CD4-positive, alpha-beta T cell treated with Interleukin-6 for 4 hours (primary cell): Measurements from ENCODE around the gene WWC2.

ENCODE experiments used
- DNase-seq: peaks from one replicate; pipeline ENCODE4 v3.0.0-alpha.2; 2020; ENCODE audit warnings: mixed read lengths

Gene WWC2

DNA sequence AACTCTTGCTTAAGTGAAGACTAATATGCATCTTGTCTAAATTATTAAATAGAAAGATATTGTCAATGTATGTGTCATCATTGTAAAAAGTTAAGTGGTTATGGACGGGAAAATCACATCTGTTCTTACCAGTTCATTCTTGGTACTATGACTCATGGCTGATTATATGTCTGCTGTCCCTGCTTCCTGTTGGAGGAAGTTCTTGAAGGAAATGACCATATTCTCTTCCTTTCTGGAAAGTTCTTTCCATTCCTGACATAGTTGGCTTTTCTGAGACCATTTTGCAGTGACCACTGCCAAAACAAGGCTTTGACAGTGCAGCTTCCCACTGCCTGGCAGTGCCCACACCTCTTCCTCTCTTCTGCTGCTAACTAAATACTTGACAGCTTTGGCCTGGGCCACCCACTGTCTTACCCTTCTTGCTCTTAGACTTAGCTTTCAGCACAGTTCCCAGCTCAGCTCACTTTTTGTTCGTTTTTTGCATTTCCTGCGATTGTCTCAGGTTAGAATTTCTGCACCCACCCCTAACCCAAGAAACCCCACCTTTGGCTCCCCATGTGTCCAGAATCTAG, 236.4 kb downstream of the WWC2 start:
- no peak for DNase-seq

DNA sequence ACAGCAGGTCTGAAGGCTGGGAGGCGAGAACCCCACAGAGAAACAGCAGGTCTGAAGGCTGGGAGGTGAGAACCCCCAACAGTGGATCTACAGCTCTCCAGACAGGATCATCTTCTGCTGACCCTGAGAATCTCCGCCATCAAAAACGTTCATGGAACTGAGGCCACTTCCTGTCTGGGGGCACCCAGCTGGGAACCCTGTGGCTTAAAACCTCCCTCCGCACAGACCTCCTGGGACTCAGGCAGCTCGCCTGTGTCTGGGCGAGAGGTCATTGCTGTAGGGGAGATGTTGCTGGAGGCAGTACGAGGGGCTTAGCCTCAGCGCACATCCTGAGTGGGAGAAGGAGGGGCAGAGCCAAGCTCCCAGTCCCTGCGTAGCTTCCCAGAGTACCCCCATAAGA, 238.3 kb downstream of the WWC2 start:
- no peak for DNase-seq

DNA sequence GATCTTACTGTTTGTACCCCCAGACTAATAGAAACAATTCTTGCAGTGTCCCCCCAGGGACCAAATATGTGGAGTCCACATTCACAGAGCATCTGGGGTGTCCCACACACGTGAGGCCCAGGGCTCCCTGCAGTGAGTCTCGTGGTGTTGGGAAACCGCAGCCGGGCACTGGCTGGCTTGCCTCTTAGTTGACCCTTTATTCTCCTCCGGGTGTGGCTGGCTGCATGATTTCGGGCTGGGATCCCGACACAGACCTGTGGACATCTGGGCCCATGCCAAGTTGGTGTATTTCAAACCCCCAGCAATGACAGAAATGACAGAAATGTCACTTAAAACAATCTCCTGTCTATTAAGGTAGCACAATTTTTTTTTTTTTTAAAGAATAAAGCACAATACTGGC, 238.8 kb downstream of the WWC2 start:
- no peak for DNase-seq

DNA sequence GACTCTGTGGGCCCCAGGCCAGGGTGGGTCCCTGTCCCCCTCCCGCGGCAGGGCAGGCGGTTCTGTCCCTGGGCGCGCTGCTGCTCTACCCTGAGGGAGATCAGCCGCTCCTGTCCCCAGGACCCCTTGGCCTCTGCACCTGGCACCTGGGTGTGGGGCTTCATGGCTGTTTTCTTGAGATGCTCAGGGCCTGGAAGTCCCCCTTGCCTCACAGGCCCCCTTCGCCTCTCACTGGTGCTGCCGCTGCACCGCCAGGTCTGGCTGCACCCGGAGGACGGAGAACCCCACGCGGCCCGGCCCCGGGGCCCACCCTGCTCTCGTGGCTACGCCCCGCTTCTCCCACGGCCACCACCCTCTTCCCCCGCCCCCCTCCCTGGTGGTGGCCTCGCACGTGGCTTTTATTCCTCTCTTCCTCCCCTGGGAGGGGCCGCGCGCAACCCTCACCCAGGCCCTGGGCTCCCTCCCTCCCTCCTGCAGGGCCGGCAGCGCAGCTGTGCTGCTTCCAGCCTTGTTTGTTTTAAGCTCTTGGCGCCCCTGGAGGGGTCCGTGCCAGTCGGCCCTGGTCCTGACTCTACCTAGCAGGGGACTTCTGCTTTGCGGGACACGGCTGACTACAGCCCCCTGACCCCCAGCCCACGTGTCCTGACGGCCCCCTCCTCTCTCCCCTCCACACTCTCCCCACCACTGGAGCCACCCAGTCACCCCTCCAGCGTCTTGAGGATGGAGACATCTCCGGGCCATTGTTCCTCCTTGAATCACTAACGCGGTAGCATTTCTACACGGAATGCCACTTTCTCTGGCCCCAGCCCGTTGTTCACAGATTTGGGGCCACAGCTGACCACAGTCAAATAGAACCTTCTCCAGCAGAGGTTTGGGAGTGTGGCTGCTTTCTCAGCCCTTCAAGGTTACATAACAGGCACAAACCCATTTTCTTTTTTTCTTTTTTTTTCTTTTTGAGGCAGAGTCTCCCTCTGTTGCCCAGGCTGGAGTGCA, 243.8 kb downstream of the WWC2 start:
- DNase-seq = no peak

DNA sequence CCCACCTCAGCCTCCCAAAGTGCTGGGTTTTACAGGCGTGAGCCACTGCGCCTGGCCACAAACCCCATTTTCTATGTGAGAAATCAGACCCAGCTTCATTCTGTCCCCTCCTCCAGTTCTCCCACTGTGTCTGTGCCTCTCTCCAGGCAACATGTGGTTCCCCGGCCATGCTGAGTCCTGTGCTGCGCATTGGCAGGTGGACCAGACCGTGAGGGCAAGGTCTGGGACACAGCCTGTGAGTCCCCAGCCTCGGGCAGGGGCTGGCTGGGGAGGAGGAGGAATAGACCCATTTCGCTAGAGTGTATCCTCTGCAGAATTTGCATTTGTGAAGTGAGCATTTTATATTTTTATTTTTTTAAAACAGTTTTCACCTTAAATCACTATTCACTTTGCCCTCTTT, 244.7 kb downstream of the WWC2 start:
- DNase-seq = no peak

DNA sequence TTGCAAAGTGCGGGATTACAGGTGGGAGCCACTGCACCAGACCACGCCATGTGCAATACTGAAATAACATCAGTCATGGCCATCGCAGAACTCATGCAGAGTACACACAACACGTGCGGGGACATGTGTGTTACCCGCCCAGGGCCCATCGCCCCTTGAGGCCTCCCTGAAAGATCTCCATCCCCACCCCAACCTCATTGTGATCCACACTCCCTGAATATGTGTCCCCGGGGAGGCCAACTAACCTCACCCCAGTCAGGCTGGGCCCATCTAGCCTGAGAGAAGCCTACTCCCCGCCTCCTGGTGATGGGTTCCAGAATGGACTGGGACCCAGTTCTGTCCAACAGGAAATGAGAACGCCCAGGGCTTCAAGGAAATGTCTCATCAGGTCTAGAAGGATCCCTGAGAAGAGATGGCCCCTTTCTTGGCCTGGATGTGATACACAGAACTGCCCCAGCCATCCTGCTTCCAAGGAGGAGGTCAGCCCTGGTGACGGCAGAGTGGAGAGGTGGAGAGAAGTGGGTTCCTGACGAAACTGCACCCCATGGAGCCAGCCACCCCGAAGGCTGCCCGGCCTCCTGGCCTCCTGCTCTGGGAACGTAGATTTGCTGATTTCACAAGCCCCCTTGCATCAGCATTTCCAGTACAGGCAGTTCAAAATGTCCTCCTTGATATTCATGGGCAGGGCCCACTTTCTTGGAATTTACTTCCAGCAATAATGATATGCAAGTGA, 245.6 kb downstream of the WWC2 start:
- no peak for DNase-seq

DNA sequence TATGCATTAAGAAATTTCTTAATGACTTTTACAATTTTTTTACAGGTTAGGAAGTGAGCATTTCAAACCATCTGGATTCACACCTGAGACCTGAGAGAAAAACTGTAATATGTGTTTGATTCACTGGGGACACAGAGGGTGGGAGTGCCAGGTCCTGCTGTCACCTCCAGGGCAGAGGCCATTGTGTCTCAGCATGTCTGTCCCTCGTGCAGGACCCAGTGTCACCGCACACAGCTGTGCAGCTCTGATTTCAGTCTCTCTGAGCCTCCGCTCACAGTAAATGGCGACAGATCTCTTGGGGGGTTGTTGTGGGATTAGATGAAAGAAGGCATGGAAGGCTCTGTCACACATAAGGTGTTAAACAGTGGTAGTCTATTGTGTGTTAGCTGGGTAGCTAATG, 246.2 kb downstream of the WWC2 start:
- no peak for DNase-seq

DNA sequence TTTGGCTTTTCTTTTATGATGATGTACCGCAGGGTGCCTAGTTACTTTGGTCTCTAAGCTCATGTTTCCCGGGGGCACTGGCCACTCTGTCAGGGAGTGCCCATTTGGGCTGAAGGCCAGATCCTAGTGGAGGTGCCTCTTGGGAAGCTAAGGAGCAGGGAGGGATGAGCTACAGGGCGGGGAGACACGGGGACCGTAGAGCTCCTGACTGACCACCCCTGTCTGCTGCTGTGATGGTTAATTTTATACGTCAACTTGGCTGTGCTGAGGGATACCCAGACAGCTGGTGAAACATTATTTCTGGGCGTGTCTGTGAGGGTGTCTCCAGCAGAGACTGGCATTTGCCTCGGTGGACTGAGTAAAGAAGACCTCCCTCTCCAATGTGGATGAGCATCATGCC, 248.1 kb downstream of the WWC2 start:
- DNase-seq = no peak

DNA sequence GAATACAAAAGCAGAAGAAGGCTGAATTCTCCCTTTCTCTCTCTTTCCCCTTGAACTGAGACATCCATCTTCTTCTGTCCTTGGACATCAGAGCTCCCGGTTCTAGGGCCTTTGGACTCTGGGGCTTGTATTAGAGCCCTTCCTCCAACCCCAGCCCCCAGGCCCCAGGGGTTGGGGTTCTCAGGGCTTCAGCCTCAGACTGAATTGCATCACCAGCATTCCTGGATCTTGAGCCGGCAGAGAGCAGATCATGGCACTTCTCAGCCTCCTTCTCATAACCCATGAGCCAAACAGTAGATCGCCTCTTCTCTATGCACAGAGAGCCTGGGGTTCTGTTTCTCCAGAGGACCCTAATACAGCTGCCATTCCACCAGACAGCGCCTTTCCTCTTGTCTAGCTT, 248.5 kb downstream of the WWC2 start:
- no peak for DNase-seq

DNA sequence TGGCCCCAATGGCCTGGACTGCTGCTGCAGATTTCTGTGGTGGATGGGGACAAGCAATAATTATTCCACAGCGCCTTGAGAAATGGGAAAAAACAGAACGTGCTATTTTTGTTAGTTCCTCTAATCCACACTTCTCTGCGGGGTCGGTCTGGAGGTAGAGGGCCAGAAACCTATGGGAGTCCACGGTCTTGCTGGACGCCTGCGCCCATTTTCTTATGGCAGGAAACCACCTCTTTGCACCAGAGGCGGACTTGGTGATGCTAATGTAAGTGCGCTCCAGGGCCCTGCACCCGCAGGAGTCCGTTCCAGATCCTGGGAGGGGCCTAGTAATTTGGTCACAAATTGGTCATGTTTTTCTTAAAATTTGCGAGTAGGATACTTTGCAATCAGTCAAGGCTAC, 249.1 kb downstream of the WWC2 start:
- DNase-seq = no peak

DNA sequence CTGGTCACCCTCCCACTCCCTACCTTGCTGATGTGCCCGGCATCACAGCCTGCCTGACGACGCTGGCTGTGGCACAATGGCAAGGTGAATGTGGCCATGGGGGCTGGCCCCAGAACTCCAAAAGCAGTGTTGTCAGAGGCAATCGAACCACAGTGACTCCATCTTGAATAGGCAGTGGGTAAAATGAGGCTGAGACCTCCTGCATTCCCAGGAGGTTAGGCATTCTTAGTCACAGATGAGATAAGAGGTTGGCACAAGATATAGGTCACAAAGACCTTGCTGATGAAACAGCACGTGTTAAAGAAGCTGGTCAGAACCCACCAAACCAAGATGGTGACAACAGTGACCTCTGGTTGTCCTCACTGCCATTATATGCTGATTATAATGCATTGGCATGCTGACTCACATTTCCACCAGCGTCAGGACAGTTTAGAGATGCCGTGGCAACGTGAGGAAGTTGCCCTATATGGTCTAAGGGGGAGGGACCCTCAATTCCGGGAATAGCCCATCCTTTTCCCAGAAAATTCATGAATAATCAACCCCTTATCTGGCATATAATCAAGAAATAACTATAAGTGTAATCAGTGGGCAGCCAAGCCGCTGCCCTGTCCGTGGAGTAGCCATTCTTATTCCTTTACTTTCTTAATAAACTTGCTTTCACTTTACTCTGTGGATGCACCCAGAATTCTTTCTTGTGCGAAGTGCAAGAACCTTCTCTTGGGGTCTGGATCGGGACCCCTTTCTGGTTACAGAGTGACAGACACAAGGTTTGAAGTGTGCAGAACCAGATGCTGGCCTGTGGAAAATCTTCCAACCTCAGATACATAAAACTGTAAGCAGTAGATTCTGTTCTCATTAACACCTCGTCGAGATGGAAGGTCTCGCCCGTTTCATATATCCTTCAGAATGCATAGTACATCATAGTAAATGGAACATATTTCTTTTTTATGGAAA, 249.9 kb downstream of the WWC2 start:
- DNase-seq = no peak

DNA sequence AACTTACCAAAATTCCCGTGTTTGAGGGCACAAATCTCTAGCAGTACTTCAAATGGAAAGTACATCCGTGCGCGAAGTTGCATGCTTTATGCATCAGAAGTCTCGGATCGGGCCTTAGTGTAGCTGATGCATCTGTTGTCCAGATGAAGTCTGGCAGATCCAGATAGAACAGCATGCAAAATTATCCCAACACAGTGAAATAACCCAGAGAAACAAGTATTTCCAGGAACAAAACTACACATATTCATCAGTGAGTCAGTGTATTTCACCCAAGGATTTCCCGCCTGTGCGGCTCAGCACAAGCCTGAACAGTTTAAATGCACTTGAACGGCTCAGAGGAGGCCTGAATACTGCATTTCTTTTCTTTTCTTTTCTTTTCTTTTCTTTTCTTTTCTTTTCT, 250.6 kb downstream of the WWC2 start:
- DNase-seq = no peak

DNA sequence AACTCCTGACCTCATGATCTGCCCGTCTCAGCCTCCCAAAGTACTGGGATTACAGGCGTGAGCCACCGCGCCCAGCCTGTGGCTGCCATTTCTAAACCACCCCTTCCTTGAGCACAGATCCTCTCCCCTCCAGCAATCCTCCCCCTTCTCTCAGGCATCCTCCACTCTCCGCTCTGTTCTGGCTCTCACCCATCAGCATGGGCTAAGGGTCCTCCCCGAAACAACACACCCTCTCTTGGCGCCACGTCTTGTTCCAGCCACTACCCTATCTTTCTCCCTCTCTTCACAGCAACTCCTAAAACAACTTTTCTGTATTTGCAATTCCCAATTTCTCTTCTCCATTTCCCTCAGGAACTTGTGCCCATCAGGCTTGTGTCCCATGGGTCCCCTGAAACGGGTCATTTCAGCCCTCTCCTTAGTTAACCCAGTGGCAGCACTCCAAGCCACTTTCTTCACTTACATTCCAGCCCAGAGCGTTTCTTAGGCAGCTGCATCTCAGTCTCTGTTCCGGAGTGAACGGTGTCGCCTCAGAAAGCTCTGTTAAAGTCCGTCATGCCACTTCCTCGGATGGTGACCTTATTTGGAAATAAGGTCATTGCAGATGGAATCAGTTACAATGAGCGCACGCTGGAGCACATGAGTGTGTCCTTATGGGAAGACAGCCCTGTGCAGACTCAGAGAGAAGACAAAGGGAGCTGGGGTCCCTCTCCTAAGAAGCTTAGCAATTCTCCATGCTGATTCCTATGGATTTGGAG, 251.4 kb downstream of the WWC2 start:
- DNase-seq = no peak

DNA sequence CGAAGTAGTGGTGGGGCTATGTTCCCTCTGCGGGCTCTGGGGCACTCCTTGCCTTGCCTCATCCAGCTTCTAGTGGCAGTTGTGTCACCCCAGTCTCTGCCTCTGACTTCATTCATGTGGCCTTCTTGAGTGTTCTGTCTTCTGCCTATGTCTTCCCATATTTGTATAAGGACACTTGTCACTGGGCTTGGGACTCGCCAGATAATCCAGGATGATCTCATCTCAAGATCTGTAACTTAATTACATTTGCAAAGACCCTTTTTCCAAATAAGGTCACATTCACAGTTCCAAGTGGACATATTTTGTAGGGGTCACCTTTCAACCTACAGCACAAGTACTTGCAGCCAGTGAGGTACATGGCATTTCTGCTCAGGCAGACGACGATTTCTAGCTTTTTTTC, 253.5 kb downstream of the WWC2 start:
- DNase-seq = no peak

DNA sequence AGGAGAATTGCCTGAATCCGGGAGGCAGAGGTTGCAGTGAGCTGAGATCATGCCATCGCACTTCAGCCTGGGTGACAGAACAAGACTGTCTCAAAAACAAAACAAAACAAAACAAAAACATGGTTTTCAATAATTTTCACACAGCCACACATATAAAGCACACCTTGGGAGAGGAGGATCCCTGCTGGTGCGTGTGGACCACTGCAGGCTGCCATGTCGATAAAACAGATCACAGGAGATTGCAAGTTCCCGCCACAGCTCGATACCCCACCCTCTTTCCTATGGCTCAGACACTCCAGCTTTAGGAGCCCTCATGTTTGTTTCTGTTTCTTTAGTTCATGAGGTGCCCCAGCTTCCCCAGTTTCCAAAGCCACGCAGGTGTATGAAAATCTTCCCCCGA, 254.5 kb downstream of the WWC2 start:
- no peak for DNase-seq

DNA sequence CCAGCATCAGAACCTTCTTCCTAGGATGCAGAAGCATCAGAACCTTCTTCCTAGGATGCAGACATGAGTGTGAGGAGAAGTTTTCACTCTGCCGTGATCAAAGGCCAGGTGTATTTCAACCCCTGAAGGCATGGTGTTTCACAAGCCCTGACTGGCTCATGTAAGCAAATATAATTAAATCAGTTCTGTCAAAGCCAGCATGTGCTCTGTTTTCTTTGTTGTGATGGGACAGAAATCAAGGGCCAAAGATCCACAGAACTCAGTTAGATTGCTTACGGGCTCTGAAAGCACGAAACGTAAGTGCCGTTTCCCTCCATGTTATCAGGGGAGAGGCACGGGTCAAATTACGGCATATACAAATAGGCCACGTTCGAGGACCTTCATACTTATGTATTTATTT, 255.2 kb downstream of the WWC2 start:
- no peak for DNase-seq

DNA sequence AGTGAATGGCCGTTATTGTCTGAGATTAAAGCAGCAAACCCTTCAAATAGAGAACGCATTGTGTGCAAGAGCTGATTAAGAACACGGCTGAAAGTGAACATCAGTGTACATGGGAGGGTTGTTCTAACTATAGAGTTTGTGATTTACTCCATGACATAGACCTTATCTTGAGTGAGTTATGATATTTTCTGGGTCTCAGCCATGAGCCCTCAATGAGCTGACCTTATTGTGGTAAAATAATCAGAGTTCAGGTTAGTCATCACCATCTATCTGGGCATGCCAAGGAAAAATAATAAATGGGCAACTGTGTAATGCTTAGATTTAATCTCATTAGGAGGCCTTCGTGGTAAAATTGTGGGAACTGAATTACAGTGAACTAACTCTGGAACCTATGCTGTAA, 256.3 kb downstream of the WWC2 start:
- DNase-seq = no peak

DNA sequence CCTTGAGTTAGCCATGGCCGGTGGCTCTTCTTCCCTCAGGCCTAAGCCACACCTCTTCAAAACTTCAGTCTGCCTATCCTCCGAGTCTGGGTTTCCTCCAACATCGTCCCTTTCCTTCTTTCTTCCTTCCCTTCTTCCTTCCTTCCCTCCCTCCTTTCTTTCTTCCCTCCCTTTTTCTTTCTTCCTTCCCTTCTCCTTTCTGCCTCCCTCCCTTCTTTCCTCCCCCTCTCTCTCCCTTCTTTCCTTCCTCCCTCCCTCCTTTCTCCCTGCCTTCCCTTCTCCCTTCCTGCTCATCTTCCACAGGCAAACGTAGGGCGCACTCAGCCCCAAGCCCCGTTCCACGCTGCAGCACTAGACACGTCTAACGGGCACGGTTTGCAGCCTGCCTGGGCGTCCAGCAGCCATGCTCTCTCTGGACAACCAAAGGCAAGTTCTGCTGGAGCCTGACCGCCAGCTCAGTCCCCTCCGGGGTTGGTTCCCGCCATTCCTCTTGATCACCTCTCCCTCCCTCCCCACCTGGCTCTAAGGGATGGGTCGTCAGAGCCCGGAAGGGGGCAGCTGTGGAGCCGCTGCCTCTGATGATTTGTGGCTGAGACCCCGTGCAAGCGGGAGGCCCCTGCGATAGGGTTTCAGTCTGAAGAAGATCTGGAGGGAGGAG, 257.2 kb downstream of the WWC2 start:
- no peak for DNase-seq

DNA sequence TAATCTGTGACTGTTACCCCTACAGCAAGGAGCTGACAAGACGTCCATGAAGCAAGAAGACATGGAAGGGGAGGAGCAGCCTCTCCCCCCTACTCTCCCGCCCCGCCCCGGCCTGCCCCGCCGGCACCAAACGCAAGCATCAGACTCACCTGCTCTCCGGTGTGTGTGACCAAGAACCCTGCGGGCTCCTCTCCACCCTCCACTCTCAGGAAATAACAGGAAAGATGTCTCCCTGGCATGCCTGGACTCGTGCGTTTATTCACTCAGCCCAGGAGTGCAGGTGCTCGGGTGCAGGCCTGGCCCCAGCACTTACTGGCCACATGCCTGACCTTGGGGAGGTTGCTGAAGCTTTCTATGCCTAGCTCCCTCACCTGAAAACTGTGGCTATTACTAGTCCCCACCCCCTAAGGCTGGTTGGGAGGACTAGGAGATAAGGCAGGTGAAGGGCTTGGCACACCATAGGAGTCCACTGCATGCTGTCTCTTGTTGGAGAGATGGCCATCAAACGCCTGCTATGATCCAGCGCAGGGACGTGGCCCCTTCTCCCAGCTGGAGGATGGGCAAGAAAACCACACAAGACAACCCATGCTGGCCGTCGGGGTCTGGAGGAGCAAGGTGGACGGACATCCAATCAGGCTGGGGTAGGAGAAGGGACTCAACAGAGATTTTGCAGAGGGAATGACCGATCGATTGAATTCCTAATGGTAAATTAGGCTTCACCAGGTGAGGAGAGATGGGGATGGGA, 258.0 kb downstream of the WWC2 start:
- no peak for DNase-seq

DNA sequence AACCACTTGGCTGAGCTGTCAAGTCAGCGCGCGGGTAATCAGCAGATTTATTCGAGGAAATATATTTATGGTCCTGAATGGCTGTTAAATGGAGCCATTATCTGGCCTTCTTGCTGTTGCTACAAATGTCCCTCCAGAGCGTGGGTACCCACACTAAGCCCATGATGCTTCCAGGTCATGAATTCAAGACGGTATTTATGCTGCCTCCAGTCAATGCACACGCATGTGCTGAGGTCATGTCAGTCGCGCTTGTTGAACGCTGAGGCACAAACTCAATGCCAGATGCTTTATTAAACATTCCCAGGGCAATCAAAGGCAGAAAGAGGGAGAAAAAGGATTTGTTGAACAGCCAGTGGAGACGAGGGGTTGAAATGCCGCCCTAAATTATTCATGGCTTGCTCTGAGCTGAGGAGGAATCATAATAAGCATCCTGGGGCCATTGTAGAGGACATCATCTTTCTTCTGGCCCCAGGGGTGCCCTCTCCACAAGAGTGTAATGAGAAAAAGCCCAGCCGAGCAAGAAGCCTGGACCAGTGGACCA, 259.2 kb downstream of the WWC2 start:
- DNase-seq = no peak
